GM12801 (cell line): ENCODE data around the gene MCTP2.

Source experiments
- CTCF ChIP-seq: IDR thresholded peaks from one replicate; pipeline ENCODE4 v1.5.1; 2011; ENCODE audit warnings: control low read depth; ENCODE audit not compliant: insufficient read length; ENCODE audit errors: extremely low read depth

MCTP2 gene

GRCh38 chr15:94229591-94230369 lies 1.6 kb upstream of the MCTP2 start:
- TF ChIP-seq CTCF = no peak

- no peak for TF ChIP-seq CTCF
Measured at GRCh38 chr15:94230431-94230882, 904 bp upstream of the MCTP2 start.

- TF ChIP-seq CTCF = no peak
Measured at GRCh38 chr15:94231723-94232468, 535 bp downstream of the MCTP2 start.

GRCh38 chr15:94233441-94233840 lies 2.1 kb downstream of the MCTP2 start:
- no peak for TF ChIP-seq CTCF

- no peak for TF ChIP-seq CTCF
Measured at GRCh38 chr15:94234300-94234699, 2.9 kb downstream of the MCTP2 start.

- no peak for TF ChIP-seq CTCF
Measured at GRCh38 chr15:94235041-94235440, 3.7 kb downstream of the MCTP2 start.

GRCh38 chr15:94235646-94236045 lies 4.3 kb downstream of the MCTP2 start:
- no peak for TF ChIP-seq CTCF
